Ishikawa (cell line): Measurements from ENCODE around the gene SLC49A3.

Experiments
- CREB1 ChIP-seq: IDR thresholded peaks from 2 replicates; pipeline ENCODE4 v1.6.1; 2012; ENCODE audit warnings: low read depth
- EGR1 ChIP-seq: IDR thresholded peaks from 2 replicates; pipeline ENCODE4 v1.6.1; 2012
- EP300 ChIP-seq: IDR thresholded peaks from 2 replicates; pipeline ENCODE4 v1.6.1; 2012; ENCODE audit warnings: borderline replicate concordance
- FOXM1 ChIP-seq: IDR thresholded peaks from 2 replicates; pipeline ENCODE4 v1.6.1; 2012; ENCODE audit warnings: low read depth, borderline replicate concordance
- NFIC ChIP-seq: IDR thresholded peaks from 2 replicates; pipeline ENCODE4 v1.6.1; 2012
- RAD21 ChIP-seq: IDR thresholded peaks from 2 replicates; pipeline ENCODE4 v1.6.1; 2012; ENCODE audit warnings: low read depth
- TAF1 ChIP-seq: IDR thresholded peaks from 2 replicates; pipeline ENCODE4 v1.6.1; 2012; ENCODE audit warnings: low read depth, mild to moderate bottlenecking
- YY1 ChIP-seq: IDR thresholded peaks from 2 replicates; pipeline ENCODE4 v1.6.1; 2012; ENCODE audit warnings: low read depth
- TF ChIP-seq, protein P1 (sequence below): IDR thresholded peaks from 2 replicates; pipeline ENCODE4 v1.6.1; 2012

- no peak for TF ChIP-seq EP300
- TF ChIP-seq, protein P1, sequence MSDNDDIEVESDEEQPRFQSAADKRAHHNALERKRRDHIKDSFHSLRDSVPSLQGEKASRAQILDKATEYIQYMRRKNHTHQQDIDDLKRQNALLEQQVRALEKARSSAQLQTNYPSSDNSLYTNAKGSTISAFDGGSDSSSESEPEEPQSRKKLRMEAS = no peak
- TF ChIP-seq RAD21 = no peak
- no peak for TF ChIP-seq NFIC
- TF ChIP-seq YY1 = no peak
- no peak for TF ChIP-seq FOXM1
- no peak for TF ChIP-seq EGR1
- TF ChIP-seq CREB1 = no peak
- no peak for TF ChIP-seq TAF1
Observed at GRCh38 chr4:653831-654502, 35.0 kb downstream of the SLC49A3 start.
